GM19468 (cell line): Measurements from ENCODE around the gene LDHAL6B.

Experiments used
- ATAC-seq: cut with Tn5 transposase; IDR thresholded peaks from one replicate; pipeline ENCODE4 v1.9.1; 2021; ENCODE audit warnings: mild to moderate bottlenecking, moderate library complexity, moderate number of reproducible peaks; ENCODE audit not compliant: unreplicated experiment; ENCODE audit errors: extremely low read depth

The LDHAL6B gene

GRCh38 chr15:59210186-59210585 lies 3.5 kb downstream of the LDHAL6B start:
- no peak for ATAC-seq

GRCh38 chr15:59216911-59217310 lies 10.3 kb downstream of the LDHAL6B start:
- ATAC-seq: no peak

GRCh38 chr15:59217876-59218498 lies 11.3 kb downstream of the LDHAL6B start:
- no peak for ATAC-seq

- ATAC-seq: no peak
Measured at GRCh38 chr15:59218710-59219109, 12.1 kb downstream of the LDHAL6B start.

- ATAC-seq: no peak
Measured at GRCh38 chr15:59221511-59222505, 15.2 kb downstream of the LDHAL6B start.

- no peak for ATAC-seq
Measured at GRCh38 chr15:59222906-59223550, 16.4 kb downstream of the LDHAL6B start.

GRCh38 chr15:59223736-59224135 lies 17.1 kb downstream of the LDHAL6B start:
- ATAC-seq: no peak

- no peak for ATAC-seq
Measured at GRCh38 chr15:59224474-59224873, 17.8 kb downstream of the LDHAL6B start.

GRCh38 chr15:59227021-59227420 lies 20.4 kb downstream of the LDHAL6B start:
- no peak for ATAC-seq

- no peak for ATAC-seq
Measured at GRCh38 chr15:59229015-59229414, 22.4 kb downstream of the LDHAL6B start.

GRCh38 chr15:59229453-59229852 lies 22.8 kb downstream of the LDHAL6B start:
- no peak for ATAC-seq

- no peak for ATAC-seq
Measured at GRCh38 chr15:59230531-59231055, 23.9 kb downstream of the LDHAL6B start.

- ATAC-seq: no peak
Measured at GRCh38 chr15:59232476-59232875, 25.8 kb downstream of the LDHAL6B start.

GRCh38 chr15:59236394-59236793 lies 29.8 kb downstream of the LDHAL6B start:
- no peak for ATAC-seq

GRCh38 chr15:59237119-59237855 lies 30.6 kb downstream of the LDHAL6B start:
- ATAC-seq: no peak

GRCh38 chr15:59237924-59238331 lies 31.3 kb downstream of the LDHAL6B start:
- ATAC-seq: no peak

GRCh38 chr15:59240036-59240435 lies 33.4 kb downstream of the LDHAL6B start:
- ATAC-seq: no peak

- ATAC-seq: no peak
Measured at GRCh38 chr15:59242649-59243048, 36.0 kb downstream of the LDHAL6B start.

- ATAC-seq: no peak
Measured at GRCh38 chr15:59243622-59244021, 37.0 kb downstream of the LDHAL6B start.

GRCh38 chr15:59244337-59244736 lies 37.7 kb downstream of the LDHAL6B start:
- ATAC-seq: peak; percentile 89
